ENCODE data around the gene ZP1. TPM values are rescaled to one million over a fixed set of nuclear protein-coding genes. Genes with fewer than 3 reads are reported as not detected.

The ZP1 gene
- total and polyA plus RNA-seq, 10 donors, result 0.05 to 0.07 TPM; not detected in 8

DNA sequence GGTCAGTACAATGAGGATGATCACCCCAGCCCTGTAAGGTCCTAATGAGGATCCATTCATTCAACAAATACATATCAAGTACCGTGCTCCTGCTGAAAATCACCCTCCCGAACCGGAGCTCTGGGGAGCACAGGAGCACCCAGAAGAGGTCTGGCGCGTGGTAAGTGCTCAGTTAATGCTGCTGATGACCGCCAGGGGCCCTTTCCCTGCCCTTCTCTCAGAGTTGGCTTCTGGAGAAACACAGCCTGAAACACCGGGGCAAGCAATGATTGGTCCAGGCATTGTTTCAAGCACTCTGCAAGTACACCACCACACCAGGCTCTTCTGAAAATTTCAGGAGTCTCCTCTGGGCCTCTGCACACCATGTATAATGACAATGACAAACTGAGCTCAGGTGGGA is 29.2 kb upstream of the ZP1 start:
- no peak for DNase-seq
- H3K27me3 ChIP-seq (replicated peaks in 1 of 7), result no peaks in the 10 kb centered on the region
- no peaks in the 10 kb centered on the region for H3K36me3 ChIP-seq
- TF ChIP-seq, protein P1, sequence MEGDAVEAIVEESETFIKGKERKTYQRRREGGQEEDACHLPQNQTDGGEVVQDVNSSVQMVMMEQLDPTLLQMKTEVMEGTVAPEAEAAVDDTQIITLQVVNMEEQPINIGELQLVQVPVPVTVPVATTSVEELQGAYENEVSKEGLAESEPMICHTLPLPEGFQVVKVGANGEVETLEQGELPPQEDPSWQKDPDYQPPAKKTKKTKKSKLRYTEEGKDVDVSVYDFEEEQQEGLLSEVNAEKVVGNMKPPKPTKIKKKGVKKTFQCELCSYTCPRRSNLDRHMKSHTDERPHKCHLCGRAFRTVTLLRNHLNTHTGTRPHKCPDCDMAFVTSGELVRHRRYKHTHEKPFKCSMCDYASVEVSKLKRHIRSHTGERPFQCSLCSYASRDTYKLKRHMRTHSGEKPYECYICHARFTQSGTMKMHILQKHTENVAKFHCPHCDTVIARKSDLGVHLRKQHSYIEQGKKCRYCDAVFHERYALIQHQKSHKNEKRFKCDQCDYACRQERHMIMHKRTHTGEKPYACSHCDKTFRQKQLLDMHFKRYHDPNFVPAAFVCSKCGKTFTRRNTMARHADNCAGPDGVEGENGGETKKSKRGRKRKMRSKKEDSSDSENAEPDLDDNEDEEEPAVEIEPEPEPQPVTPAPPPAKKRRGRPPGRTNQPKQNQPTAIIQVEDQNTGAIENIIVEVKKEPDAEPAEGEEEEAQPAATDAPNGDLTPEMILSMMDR (IDR thresholded peaks at IDR 0.05 in 8 of 11, conservative IDR thresholded peaks at IDR 0.05 in 3 of 11), result no peak
- no peak for TF ChIP-seq POLR2AphosphoS5 (IDR thresholded peaks at IDR 0.05)
- no peak for TF ChIP-seq POLR2A (IDR thresholded peaks at IDR 0.05)
- no peaks in the 10 kb centered on the region for H3K9me3 ChIP-seq
- peaks cover 8 to 40% (median 23%) of the 10 kb centered on the region in 6 donors for H3K4me1 ChIP-seq
- no peak overlapping the region for H3K27ac ChIP-seq
- intact Hi-C loops (cut with DNase I; ENCODE audit: low total_unique reads), result no loop called here
- no peak overlapping the region for H3K4me3 ChIP-seq
- 81 to 93% (median 90%) methylated on average over 7 of the region's 7 CpGs for WGBS, 5 donors

DNA sequence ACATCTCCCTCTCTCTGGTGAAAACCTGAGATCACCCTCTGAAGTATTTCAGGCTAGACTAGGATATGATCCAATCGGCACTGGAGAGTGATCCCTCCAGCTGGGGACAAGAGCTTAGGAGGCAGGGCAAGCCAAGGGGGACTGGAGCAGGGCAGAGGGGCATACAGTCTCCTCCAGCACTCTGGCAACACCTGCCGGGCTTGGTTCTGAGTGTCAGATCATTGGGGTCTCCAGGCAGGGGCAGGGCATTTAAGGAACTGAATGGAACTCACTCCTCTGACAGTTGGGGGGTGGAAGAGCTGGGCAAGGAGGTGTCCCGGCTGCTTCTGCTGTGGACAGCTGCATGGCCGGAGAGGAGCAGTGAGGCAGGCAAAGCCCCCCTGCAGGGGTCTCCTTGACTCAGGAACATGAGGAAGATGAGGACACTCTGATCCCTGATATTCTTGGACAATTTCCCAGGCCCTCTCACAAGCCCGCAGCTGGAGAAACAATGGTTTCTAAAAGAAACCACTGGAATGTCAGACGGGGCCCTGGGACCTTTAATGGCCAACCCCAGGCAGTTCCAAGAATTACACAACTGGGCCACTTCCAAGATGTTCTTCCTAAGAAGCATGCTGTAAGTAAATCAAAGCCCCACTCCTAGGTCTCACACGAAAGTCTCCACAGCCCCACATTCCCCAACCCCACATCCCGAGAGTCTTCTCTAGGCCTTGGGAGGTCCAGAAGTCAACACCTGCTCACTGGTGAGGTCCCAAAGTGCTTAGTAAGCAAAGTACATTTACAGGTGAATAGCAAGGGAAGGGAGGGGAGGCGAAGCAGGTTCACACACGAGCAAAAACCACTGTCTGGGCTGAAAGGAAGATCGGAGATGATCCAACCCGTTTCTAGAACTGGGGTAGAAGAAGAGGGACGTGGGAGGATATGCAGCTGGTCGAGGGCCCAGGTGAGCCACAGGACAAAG is 26.6 kb upstream of the ZP1 start:
- peaks cover 0 to 12% (median 0%) of the 10 kb centered on the region in 6 donors for H3K36me3 ChIP-seq
- intact Hi-C loops (cut with DNase I; ENCODE audit: low total_unique reads), result loop anchor here (5.0 kb wide), 1 partner anchor 62 kb away; no protein-coding TSS in a partner anchor
- peak overlapping the region in 1 of 8 donors; percentile 76 for H3K4me3 ChIP-seq
- H3K27ac ChIP-seq, result peak overlapping the region in 4 of 8 donors; percentile 70 to 79 (median 74)
- 79 to 90% (median 86%) methylated on average over 13 to 14 of the region's 14 CpGs for WGBS, 5 donors
- H3K27me3 ChIP-seq (replicated peaks in 1 of 7), result no peaks in the 10 kb centered on the region
- no peak for DNase-seq
- peaks cover 20 to 55% (median 44%) of the 10 kb centered on the region in 6 donors for H3K4me1 ChIP-seq
- no peaks in the 10 kb centered on the region for H3K9me3 ChIP-seq
- TF ChIP-seq POLR2AphosphoS5 (IDR thresholded peaks at IDR 0.05), result no peak
- TF ChIP-seq, protein P1 (IDR thresholded peaks at IDR 0.05 in 8 of 11, conservative IDR thresholded peaks at IDR 0.05 in 3 of 11), result no peak
- no peak for TF ChIP-seq POLR2A (IDR thresholded peaks at IDR 0.05)

DNA sequence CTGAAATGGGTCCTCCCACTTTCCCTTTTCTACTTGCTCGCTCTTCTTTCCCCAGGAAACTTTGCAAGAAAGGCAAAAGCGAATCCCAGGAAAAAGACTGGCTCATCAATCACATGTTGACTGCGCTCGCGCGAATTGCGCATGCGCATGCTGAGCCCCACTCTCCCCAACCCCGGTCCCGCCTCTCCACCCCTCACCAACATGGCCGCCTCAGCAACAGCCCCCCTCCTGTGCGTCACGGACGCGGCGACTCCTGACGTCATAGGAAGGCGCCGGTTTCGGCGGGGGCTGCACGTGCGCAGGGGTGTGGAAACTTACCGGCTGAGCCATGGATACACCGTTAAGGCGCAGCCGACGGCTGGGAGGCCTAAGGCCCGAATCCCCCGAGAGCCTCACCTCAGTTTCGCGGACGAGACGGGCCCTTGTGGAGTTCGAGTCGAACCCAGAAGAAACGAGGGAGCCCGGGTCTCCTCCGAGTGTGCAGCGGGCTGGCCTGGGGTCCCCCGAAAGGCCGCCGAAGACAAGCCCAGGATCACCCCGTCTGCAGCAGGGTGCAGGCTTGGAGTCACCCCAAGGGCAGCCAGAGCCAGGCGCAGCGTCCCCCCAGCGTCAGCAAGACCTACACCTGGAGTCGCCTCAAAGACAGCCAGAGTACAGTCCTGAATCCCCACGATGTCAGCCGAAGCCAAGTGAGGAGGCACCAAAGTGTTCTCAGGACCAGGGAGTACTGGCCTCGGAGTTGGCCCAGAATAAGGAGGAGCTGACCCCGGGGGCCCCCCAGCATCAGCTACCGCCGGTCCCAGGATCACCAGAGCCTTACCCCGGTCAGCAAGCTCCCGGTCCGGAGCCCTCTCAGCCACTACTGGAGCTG is 25.3 kb upstream of the ZP1 start, which contains the start of gene CCDC86:
CCDC86 (plus strand) TSS at position 317 of the 871 bp plus-strand sequence; CDS start at position 329, 12 bp downstream.
- DNase-seq, result peak; percentile 97
- Histone ChIP-seq H3K4me3 (peak within 1 kb of the TSS; percentile 76 to 99 (median 92)), H3K9me3 (no peaks in the 10 kb centered on the region), H3K27ac (peak within 1 kb of the TSS; percentile 51 to 79 (median 72)), H3K4me1 (peaks cover 20 to 54% (median 44%) of the 10 kb centered on the region in 6 donors), H3K27me3 (replicated peaks in 1 of 7) (no peaks in the 10 kb centered on the region), H3K36me3 (peaks cover 0 to 16% (median under 1%) of the 10 kb centered on the region in 6 donors)
- intact Hi-C loops (cut with DNase I; ENCODE audit: low total_unique reads), result loop anchor here (5.0 kb wide), 1 partner anchor 60 kb away; no protein-coding TSS in a partner anchor
- WGBS, 5 donors, result 0 to 2% (median 1%) methylated on average over 51 to 57 of the region's 57 CpGs
- peak; percentile 93 to 96 (median 94) for TF ChIP-seq POLR2AphosphoS5 (IDR thresholded peaks at IDR 0.05)
- TF ChIP-seq POLR2A (IDR thresholded peaks at IDR 0.05), result peak in 1 of 3 donors; percentile 78
- TF ChIP-seq, protein P1 (IDR thresholded peaks at IDR 0.05 in 8 of 11, conservative IDR thresholded peaks at IDR 0.05 in 3 of 11), result peak in 1 of 11 experiments; percentile 19

All from spleen (tissue), 11 donors.